GM18870 (cell line): ENCODE measurements around the gene BAHCC1.

Experiments
- ATAC-seq: cut with Tn5 transposase; IDR thresholded peaks from one replicate; pipeline ENCODE4 v1.9.1; 2021; ENCODE audit warnings: moderate library complexity; ENCODE audit not compliant: unreplicated experiment

The BAHCC1 gene

GRCh38 chr17:81409190-81409935 lies 14.1 kb downstream of the BAHCC1 start:
- ATAC-seq, result no peak

GRCh38 chr17:81410852-81411251 lies 15.6 kb downstream of the BAHCC1 start:
- no peak for ATAC-seq

GRCh38 chr17:81411305-81411704 lies 16.0 kb downstream of the BAHCC1 start:
- ATAC-seq, result no peak

- no peak for ATAC-seq
Observed at GRCh38 chr17:81412490-81413093, 17.3 kb downstream of the BAHCC1 start.

- no peak for ATAC-seq
Observed at GRCh38 chr17:81413497-81414135, 18.4 kb downstream of the BAHCC1 start.

GRCh38 chr17:81414756-81415516 lies 19.7 kb downstream of the BAHCC1 start:
- ATAC-seq, result no peak

GRCh38 chr17:81415681-81416080 lies 20.4 kb downstream of the BAHCC1 start:
- no peak for ATAC-seq

- ATAC-seq, result no peak
Observed at GRCh38 chr17:81416612-81417011, 21.4 kb downstream of the BAHCC1 start.

- no peak for ATAC-seq
Observed at GRCh38 chr17:81417049-81417878, 22.0 kb downstream of the BAHCC1 start.

- ATAC-seq, result no peak
Observed at GRCh38 chr17:81417879-81418709, 22.8 kb downstream of the BAHCC1 start.

- no peak for ATAC-seq
Observed at GRCh38 chr17:81418710-81419318, 23.6 kb downstream of the BAHCC1 start.

- no peak for ATAC-seq
Observed at GRCh38 chr17:81419319-81419885, 24.1 kb downstream of the BAHCC1 start.

GRCh38 chr17:81419886-81420768 lies 24.9 kb downstream of the BAHCC1 start:
- ATAC-seq, result no peak

GRCh38 chr17:81420769-81421462 lies 25.7 kb downstream of the BAHCC1 start:
- no peak for ATAC-seq

- ATAC-seq, result no peak
Observed at GRCh38 chr17:81422776-81423697, 27.8 kb downstream of the BAHCC1 start.

- ATAC-seq, result no peak
Observed at GRCh38 chr17:81423698-81424071, 28.4 kb downstream of the BAHCC1 start.
